Thyroid gland (tissue), 4 donors: ENCODE results near the gene TNF.

Experiments
- POLR2A ChIP-seq, 2 donors: fragments of 450-650 bp; IDR thresholded peaks; one replicate each; pipeline ENCODE4 v1.6.1; 2017; ENCODE audit warnings: antibody characterized with exemption in 2 of 2, mild to moderate bottlenecking in 2 of 2, moderate library complexity in 1 of 2
- TF ChIP-seq, protein P1 (sequence below), 6 experiments: fragments of 200-600 bp in 3 of 6; fragments of 450-650 bp in 3 of 6; sonication (generic) in 3 of 6; IDR thresholded peaks; one replicate each; pipeline ENCODE4 v1.5.1; 2016 to 2019; ENCODE audit warnings: antibody characterized with exemption in 6 of 6, mild to moderate bottlenecking in 2 of 6, inconsistent platforms in 1 of 6, moderate library complexity in 1 of 6

DNA sequence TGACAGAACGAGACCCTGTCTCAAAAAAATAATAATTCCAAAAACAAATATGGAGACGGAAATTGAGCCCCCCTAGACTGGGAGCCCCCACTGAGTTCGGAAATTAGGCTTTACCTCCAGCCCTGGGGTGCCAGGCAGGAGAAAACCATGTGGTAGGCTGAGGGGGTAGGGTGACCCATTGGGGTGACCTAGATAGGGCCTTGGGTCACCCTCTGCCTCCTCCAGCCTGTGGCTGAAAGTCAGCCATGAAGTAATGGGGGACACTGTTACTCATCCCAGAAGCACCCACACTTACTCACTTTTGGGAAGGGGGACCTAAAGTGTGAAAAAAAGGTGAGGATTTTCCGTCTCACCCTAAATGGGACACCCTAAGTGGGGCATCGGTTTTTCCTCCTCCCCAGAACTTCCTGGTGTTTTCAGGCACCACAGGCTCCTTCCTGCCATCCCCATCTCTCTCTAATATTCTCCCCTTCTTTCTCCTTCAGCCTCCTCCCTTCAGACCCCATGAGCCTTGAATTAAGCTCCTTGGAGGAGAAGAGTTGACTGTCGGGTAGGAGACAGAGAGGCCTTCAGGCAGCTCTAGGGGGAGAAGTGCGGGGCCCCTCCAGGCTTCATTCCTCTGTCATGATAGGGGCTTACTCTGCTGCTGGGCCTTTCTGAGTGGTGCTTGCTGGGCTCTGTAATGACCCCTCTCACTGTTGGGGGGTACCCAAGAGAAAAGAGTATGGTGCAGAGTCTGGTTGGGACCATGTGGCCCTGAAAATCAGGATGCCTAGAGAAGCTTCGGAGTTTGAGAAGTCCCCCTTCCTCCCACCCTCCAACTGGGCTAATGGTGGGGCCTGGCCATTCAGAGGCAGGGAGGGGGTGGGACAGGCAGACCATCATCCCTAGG, 4.4 kb downstream of the TNF start:
- TF ChIP-seq, protein P1, sequence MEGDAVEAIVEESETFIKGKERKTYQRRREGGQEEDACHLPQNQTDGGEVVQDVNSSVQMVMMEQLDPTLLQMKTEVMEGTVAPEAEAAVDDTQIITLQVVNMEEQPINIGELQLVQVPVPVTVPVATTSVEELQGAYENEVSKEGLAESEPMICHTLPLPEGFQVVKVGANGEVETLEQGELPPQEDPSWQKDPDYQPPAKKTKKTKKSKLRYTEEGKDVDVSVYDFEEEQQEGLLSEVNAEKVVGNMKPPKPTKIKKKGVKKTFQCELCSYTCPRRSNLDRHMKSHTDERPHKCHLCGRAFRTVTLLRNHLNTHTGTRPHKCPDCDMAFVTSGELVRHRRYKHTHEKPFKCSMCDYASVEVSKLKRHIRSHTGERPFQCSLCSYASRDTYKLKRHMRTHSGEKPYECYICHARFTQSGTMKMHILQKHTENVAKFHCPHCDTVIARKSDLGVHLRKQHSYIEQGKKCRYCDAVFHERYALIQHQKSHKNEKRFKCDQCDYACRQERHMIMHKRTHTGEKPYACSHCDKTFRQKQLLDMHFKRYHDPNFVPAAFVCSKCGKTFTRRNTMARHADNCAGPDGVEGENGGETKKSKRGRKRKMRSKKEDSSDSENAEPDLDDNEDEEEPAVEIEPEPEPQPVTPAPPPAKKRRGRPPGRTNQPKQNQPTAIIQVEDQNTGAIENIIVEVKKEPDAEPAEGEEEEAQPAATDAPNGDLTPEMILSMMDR (IDR thresholded peaks at IDR 0.05), result no peak
- TF ChIP-seq POLR2A (IDR thresholded peaks at IDR 0.05), result no peak
